Measurements from ENCODE around the gene PSG2.
"Not testable (repeated sequence)": the region's sequence is repeated elsewhere in the genome, so short reads cannot be mapped to it uniquely, and the experiment has no call there.

Gene PSG2

GRCh38 chr19:43078311-43078710 is 4.2 kb downstream of the PSG2 start:
- DNase-seq (ENCODE audit: low read depth, low spot score), result no peak

GRCh38 chr19:43077881-43078280 is 4.6 kb downstream of the PSG2 start:
- DNase-seq (ENCODE audit: low read depth, low spot score), result not testable (repeated sequence)

- not testable (repeated sequence) for DNase-seq (ENCODE audit: low read depth, low spot score)
Measured at GRCh38 chr19:43062418-43062817, 20.1 kb downstream of the PSG2 start.

- not testable (repeated sequence) for DNase-seq (ENCODE audit: low read depth, low spot score)
Measured at GRCh38 chr19:43061326-43061725, 21.2 kb downstream of the PSG2 start.

DNA sequence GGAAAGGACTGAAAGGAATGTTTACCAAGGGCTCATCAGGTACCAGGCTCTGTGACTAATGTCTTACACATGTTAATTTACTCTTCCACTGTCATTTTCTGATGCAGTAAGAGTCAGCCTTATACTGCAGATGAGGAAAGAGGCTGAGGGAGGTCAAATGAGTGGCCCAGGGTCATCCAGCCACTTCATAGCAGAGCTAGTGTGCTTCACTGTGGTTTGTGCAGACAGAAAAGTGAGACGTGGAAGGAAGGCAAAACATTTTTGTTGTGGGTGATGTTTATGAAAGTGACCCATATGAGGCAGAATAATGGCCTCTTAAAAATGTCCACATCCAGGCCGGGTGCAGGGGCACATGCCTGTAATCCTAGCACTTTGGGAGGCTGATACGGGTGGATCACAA is 22.2 kb downstream of the PSG2 start:
- not testable (repeated sequence) for DNase-seq (ENCODE audit: low read depth, low spot score)

GRCh38 chr19:43059482-43059881 is 23.0 kb downstream of the PSG2 start:
- not testable (repeated sequence) for DNase-seq (ENCODE audit: low read depth, low spot score)

GRCh38 chr19:43058440-43058839 is 24.1 kb downstream of the PSG2 start:
- DNase-seq (ENCODE audit: low read depth, low spot score), result not testable (repeated sequence)

DNA sequence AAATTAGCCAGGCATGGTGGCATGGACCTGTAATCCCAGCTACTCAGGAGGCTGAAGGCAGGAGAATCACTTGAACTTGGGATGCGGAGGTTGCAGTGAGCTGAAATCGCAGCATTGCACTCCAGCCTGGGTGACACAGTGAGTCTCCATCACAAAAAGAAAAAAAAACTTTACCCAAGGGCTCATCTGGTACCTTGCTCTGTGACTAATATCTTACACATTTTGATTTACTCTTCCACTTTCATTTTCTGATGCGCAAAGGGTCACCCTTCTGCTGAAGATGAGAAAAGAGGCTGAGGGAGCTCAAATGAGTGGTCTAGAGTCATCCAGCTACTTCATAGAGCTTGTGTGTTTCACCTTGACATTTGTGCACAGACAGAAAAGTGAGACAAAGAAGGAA is 34.5 kb downstream of the PSG2 start:
- not testable (repeated sequence) for DNase-seq (ENCODE audit: low read depth, low spot score)

DNA sequence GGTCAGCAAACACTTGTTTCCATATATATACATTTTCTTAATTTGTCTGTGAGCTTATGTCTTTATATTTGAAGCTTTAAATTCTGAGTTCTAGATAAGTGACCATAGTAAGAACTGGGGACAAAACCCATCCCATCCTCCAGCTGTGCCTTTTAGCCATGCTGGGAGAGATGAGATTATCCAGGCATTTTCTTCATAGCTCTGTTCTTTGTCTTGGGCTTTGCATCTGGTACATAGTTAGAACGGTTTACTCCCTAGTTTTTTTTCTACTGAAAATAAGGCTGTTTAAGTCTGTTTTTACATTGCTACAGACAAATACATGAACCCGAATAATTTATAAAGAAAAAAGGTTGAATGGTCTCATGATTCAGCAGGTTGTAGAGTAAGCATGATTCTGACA is 35.9 kb downstream of the PSG2 start:
- DNase-seq (ENCODE audit: low read depth, low spot score), result not testable (repeated sequence)

DNA sequence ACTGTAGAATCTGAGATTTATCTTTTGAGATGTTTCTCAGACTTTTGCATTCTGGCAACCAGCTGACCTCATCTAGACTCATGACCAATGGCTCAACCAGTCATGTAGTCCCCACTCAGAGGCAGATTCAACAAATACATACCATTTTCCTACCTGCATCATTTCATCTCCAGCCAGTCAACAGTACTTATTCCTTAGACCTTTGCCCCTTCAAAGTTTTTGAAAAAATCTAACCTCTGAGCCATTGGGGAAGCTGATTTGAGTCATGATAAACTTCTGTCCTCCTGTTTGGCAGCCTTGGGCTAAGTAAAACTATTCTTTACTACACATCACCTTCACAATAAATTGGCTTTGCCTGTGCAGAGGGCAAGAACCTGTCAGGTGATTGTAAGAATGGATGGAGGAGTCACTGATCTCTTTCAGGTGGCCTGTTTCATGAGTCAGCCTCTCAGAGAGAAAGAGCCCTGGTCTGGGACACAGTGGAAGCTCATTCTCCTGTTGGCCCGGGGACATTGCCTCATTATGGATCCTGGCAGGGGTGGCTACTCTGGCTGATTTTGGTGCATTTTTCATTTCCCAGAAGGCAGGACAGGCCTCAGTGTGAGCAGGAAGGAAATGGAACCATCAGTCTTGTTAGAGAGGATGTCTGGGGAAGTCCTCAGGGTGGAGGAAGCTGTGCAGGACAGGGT is 38.9 kb downstream of the PSG2 start:
- not testable (repeated sequence) for DNase-seq (ENCODE audit: low read depth, low spot score)

- not testable (repeated sequence) for DNase-seq (ENCODE audit: low read depth, low spot score)
Measured at GRCh38 chr19:43031645-43032044, 50.9 kb downstream of the PSG2 start.

- no peak for DNase-seq (ENCODE audit: low read depth, low spot score)
Measured at GRCh38 chr19:43028866-43029265, 53.6 kb downstream of the PSG2 start.

GRCh38 chr19:43027985-43028384 is 54.5 kb downstream of the PSG2 start:
- not testable (repeated sequence) for DNase-seq (ENCODE audit: low read depth, low spot score)

GRCh38 chr19:43027061-43027460 is 55.4 kb downstream of the PSG2 start:
- not testable (repeated sequence) for DNase-seq (ENCODE audit: low read depth, low spot score)

DNA sequence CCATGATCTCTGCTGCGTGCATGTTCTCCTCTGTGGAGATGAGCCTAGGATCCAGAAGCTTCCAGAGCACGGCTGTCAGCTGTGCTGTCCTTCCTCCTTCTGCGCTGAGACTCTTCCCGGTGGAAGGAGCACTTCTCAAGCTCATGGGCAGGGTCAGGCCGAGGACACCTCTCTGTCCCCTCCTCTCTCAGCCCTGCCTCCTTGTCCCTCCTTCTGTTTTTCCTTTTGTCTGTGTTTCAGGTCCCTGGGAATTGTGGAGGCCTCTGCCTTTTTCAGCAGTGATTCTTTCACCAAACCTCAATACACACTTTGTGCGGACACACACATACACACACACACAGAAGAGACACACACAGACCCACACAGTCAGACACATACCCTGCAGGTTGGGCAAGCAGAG is 56.1 kb downstream of the PSG2 start, which contains the start of gene PSG11:
Gene PSG11 (minus strand): TSS at position 101 of the 400 bp plus-strand sequence. CDS start 97 bp downstream, at position 4.
- DNase-seq (ENCODE audit: low read depth, low spot score), result not testable (repeated sequence)

DNA sequence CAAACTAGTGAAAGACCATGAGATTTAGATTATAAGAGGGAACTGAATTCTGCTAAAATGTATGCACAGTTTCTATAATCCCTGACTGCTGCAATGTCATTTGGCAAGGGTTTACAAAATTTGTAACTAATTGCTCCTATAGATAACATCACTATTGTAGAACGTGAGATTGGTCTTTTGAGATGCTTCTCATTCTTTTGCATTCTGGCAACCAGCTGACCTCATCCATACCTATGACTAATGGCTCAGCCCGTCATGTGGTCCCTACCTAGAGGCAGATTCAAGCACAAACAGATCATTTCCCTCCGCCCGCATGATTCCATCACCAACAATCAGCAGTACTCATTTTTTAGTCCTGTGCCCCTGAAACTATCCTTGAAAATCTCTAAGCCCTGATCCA is 60.4 kb downstream of the PSG2 start:
- not testable (repeated sequence) for DNase-seq (ENCODE audit: low read depth, low spot score)

- DNase-seq (ENCODE audit: low read depth, low spot score), result not testable (repeated sequence)
Measured at GRCh38 chr19:43021629-43022028, 60.9 kb downstream of the PSG2 start.

- not testable (repeated sequence) for DNase-seq (ENCODE audit: low read depth, low spot score)
Measured at GRCh38 chr19:43019588-43019987, 62.9 kb downstream of the PSG2 start.
